ENCODE data around the gene TFCP2.
"Not testable (repeated sequence)": the region's sequence is repeated elsewhere in the genome, so short reads cannot be mapped to it uniquely, and the experiment has no call there.

TFCP2 gene

GRCh38 chr12:51083126-51083833, 89.7 kb downstream of the TFCP2 start, which contains the start of gene CSRNP2:
Gene CSRNP2 (minus strand): TSS chr12:51083596. CDS start chr12:51076561, 7,035 bp downstream.
- peak; percentile 89 to 90 (median 90) for DNase-seq (ENCODE audit: low read depth in 3 of 3, low spot score in 1 of 3)

- DNase-seq (ENCODE audit: low read depth in 3 of 3, low spot score in 1 of 3) = no peak
Observed at GRCh38 chr12:51082561-51083125, 90.3 kb downstream of the TFCP2 start.

GRCh38 chr12:51081421-51081820, 91.5 kb downstream of the TFCP2 start:
- DNase-seq (ENCODE audit: low read depth in 3 of 3, low spot score in 1 of 3) = no peak

GRCh38 chr12:51080136-51080535, 92.8 kb downstream of the TFCP2 start:
- no peak for DNase-seq (ENCODE audit: low read depth in 3 of 3, low spot score in 1 of 3)

GRCh38 chr12:51078866-51079265, 94.1 kb downstream of the TFCP2 start:
- DNase-seq (ENCODE audit: low read depth in 3 of 3, low spot score in 1 of 3) = not testable (repeated sequence)

GRCh38 chr12:51078346-51078745, 94.6 kb downstream of the TFCP2 start:
- DNase-seq (ENCODE audit: low read depth in 3 of 3, low spot score in 1 of 3) = not testable (repeated sequence)

GRCh38 chr12:51077930-51078329, 95.0 kb downstream of the TFCP2 start:
- DNase-seq (ENCODE audit: low read depth in 3 of 3, low spot score in 1 of 3) = no peak

- DNase-seq (ENCODE audit: low read depth in 3 of 3, low spot score in 1 of 3) = no peak
Observed at GRCh38 chr12:51076236-51076930, 96.6 kb downstream of the TFCP2 start.

GRCh38 chr12:51075390-51075789, 97.5 kb downstream of the TFCP2 start:
- no peak for DNase-seq (ENCODE audit: low read depth in 3 of 3, low spot score in 1 of 3)

- no peak for DNase-seq (ENCODE audit: low read depth in 3 of 3, low spot score in 1 of 3)
Observed at GRCh38 chr12:51071663-51072062, 101.3 kb downstream of the TFCP2 start.

- DNase-seq (ENCODE audit: low read depth in 3 of 3, low spot score in 1 of 3) = no peak
Observed at GRCh38 chr12:51070004-51070403, 102.9 kb downstream of the TFCP2 start.

GRCh38 chr12:51067771-51068170, 105.2 kb downstream of the TFCP2 start:
- no peak for DNase-seq (ENCODE audit: low read depth in 3 of 3, low spot score in 1 of 3)

GRCh38 chr12:51067229-51067628, 105.7 kb downstream of the TFCP2 start:
- DNase-seq (ENCODE audit: low read depth in 3 of 3, low spot score in 1 of 3) = no peak

GRCh38 chr12:51065530-51065929, 107.4 kb downstream of the TFCP2 start:
- DNase-seq (ENCODE audit: low read depth in 3 of 3, low spot score in 1 of 3) = no peak

- DNase-seq (ENCODE audit: low read depth in 3 of 3, low spot score in 1 of 3) = no peak
Observed at GRCh38 chr12:51062631-51063397, 110.1 kb downstream of the TFCP2 start.

GRCh38 chr12:51059086-51059485, 113.8 kb downstream of the TFCP2 start:
- DNase-seq (ENCODE audit: low read depth in 3 of 3, low spot score in 1 of 3) = no peak

- DNase-seq (ENCODE audit: low read depth in 3 of 3, low spot score in 1 of 3) = no peak
Observed at GRCh38 chr12:51056242-51056641, 116.7 kb downstream of the TFCP2 start.

GRCh38 chr12:51055060-51055459, 117.9 kb downstream of the TFCP2 start:
- DNase-seq (ENCODE audit: low read depth in 3 of 3, low spot score in 1 of 3) = no peak

- no peak for DNase-seq (ENCODE audit: low read depth in 3 of 3, low spot score in 1 of 3)
Observed at GRCh38 chr12:51051787-51052186, 121.1 kb downstream of the TFCP2 start.

GRCh38 chr12:51049525-51049924, 123.4 kb downstream of the TFCP2 start:
- no peak for DNase-seq (ENCODE audit: low read depth in 3 of 3, low spot score in 1 of 3)

GRCh38 chr12:51048661-51049251, 124.2 kb downstream of the TFCP2 start:
- no peak for DNase-seq (ENCODE audit: low read depth in 3 of 3, low spot score in 1 of 3)

Measured in stimulated activated CD4-positive, alpha-beta T cell treated with anti-CD3 and anti-CD28 coated beads, TNF-alpha, amount 100 ng/mL, for 1 hour (primary cell).